GM20000 (cell line): ENCODE results near the gene GDPD3.

Experiments
- DNase-seq: peaks from one replicate; pipeline ENCODE4 v3.0.0; 2012; ENCODE audit warnings: low spot score
- CTCF ChIP-seq: IDR thresholded peaks from 2 replicates; pipeline ENCODE4 v1.5.1; 2012; ENCODE audit warnings: mild to moderate bottlenecking, control low read depth; ENCODE audit errors: extremely low read depth, missing control alignments

The GDPD3 gene

GRCh38 chr16:30113031-30113710, at the start of gene GDPD3:
GDPD3 (minus strand) TSS chr16:30113537; CDS start chr16:30113478, 59 bp downstream.
- TF ChIP-seq CTCF: no peak
- DNase-seq: no peak

GRCh38 chr16:30157214-30157613, 43.9 kb upstream of the GDPD3 start:
- no peak for TF ChIP-seq CTCF
- no peak for DNase-seq

- DNase-seq: no peak
- no peak for TF ChIP-seq CTCF
Observed at GRCh38 chr16:30155188-30155587, 41.9 kb upstream of the GDPD3 start.

- TF ChIP-seq CTCF: no peak
- DNase-seq: no peak
Observed at GRCh38 chr16:30152517-30152916, 39.2 kb upstream of the GDPD3 start.

- no peak for DNase-seq
- TF ChIP-seq CTCF: no peak
Observed at GRCh38 chr16:30151091-30151490, 37.8 kb upstream of the GDPD3 start.

GRCh38 chr16:30149250-30149930, 36.1 kb upstream of the GDPD3 start:
- DNase-seq: no peak
- TF ChIP-seq CTCF: no peak

GRCh38 chr16:30147843-30148510, 34.6 kb upstream of the GDPD3 start:
- no peak for TF ChIP-seq CTCF
- no peak for DNase-seq
